ENCODE measurements around the gene RPS14. TPM values are rescaled to one million over a fixed set of nuclear protein-coding genes. Genes with fewer than 3 reads are reported as not detected.

Gene RPS14
- total and polyA plus RNA-seq, 9 of the 15 experiments (the other 6 are each of a cell fraction or from before 2014, with no cell fraction given) = 1,824 to 5,983 (median 3,017) TPM

DNA sequence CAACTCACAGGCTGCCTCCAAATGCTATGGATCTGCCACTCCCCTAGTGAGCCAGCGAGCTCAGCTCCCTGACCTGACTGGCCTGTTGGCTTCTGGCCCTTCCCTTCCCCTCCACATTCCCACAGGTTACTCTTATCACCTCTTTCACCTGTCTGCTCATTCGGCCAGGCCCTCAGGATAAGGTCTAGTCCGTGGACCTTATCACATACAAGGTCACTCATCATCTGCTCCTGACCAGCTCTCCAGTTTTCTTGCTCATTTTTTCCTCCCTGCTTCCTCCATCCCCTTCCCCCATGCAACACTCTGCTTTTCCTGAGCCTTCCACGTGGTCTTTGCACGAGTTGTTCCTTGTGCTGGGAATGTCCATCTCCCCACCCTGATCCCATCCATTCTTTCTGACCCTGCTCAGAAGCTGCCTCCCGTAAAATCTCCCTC lies 32.5 kb upstream of the RPS14 start (continued):
- TF ChIP-seq, protein P1, sequence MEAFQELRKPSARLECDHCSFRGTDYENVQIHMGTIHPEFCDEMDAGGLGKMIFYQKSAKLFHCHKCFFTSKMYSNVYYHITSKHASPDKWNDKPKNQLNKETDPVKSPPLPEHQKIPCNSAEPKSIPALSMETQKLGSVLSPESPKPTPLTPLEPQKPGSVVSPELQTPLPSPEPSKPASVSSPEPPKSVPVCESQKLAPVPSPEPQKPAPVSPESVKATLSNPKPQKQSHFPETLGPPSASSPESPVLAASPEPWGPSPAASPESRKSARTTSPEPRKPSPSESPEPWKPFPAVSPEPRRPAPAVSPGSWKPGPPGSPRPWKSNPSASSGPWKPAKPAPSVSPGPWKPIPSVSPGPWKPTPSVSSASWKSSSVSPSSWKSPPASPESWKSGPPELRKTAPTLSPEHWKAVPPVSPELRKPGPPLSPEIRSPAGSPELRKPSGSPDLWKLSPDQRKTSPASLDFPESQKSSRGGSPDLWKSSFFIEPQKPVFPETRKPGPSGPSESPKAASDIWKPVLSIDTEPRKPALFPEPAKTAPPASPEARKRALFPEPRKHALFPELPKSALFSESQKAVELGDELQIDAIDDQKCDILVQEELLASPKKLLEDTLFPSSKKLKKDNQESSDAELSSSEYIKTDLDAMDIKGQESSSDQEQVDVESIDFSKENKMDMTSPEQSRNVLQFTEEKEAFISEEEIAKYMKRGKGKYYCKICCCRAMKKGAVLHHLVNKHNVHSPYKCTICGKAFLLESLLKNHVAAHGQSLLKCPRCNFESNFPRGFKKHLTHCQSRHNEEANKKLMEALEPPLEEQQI (IDR thresholded peaks at IDR 0.05) = peak; percentile 89; the same call in 1 of the 2 replicates
- no peak for TF ChIP-seq CEBPG (CRISPR knock-in tag; IDR thresholded peaks at IDR 0.05)
- no peak for TF ChIP-seq CEBPG (tag; conservative IDR thresholded peaks at IDR 0.05 in 1 of 2, IDR thresholded peaks at IDR 0.05 in 1 of 2)
- TF ChIP-seq, protein P2, sequence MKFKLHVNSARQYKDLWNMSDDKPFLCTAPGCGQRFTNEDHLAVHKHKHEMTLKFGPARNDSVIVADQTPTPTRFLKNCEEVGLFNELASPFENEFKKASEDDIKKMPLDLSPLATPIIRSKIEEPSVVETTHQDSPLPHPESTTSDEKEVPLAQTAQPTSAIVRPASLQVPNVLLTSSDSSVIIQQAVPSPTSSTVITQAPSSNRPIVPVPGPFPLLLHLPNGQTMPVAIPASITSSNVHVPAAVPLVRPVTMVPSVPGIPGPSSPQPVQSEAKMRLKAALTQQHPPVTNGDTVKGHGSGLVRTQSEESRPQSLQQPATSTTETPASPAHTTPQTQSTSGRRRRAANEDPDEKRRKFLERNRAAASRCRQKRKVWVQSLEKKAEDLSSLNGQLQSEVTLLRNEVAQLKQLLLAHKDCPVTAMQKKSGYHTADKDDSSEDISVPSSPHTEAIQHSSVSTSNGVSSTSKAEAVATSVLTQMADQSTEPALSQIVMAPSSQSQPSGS (CRISPR knock-in tag; IDR thresholded peaks at IDR 0.05) = no peak
- no peak for TF ChIP-seq BRD4 (IDR thresholded peaks at IDR 0.05)
- no peak for TF ChIP-seq RHOXF2B (CRISPR knock-in tag; conservative IDR thresholded peaks at IDR 0.05)
- TF ChIP-seq NR2C2 (CRISPR knock-in tag; IDR thresholded peaks at IDR 0.05) = no peak
- no peak for TF ChIP-seq NR2C2 (tag; IDR thresholded peaks at IDR 0.05)
- no peak for TF ChIP-seq ZNF57 (CRISPR knock-in tag; IDR thresholded peaks at IDR 0.05)
- TF ChIP-seq, protein P3, sequence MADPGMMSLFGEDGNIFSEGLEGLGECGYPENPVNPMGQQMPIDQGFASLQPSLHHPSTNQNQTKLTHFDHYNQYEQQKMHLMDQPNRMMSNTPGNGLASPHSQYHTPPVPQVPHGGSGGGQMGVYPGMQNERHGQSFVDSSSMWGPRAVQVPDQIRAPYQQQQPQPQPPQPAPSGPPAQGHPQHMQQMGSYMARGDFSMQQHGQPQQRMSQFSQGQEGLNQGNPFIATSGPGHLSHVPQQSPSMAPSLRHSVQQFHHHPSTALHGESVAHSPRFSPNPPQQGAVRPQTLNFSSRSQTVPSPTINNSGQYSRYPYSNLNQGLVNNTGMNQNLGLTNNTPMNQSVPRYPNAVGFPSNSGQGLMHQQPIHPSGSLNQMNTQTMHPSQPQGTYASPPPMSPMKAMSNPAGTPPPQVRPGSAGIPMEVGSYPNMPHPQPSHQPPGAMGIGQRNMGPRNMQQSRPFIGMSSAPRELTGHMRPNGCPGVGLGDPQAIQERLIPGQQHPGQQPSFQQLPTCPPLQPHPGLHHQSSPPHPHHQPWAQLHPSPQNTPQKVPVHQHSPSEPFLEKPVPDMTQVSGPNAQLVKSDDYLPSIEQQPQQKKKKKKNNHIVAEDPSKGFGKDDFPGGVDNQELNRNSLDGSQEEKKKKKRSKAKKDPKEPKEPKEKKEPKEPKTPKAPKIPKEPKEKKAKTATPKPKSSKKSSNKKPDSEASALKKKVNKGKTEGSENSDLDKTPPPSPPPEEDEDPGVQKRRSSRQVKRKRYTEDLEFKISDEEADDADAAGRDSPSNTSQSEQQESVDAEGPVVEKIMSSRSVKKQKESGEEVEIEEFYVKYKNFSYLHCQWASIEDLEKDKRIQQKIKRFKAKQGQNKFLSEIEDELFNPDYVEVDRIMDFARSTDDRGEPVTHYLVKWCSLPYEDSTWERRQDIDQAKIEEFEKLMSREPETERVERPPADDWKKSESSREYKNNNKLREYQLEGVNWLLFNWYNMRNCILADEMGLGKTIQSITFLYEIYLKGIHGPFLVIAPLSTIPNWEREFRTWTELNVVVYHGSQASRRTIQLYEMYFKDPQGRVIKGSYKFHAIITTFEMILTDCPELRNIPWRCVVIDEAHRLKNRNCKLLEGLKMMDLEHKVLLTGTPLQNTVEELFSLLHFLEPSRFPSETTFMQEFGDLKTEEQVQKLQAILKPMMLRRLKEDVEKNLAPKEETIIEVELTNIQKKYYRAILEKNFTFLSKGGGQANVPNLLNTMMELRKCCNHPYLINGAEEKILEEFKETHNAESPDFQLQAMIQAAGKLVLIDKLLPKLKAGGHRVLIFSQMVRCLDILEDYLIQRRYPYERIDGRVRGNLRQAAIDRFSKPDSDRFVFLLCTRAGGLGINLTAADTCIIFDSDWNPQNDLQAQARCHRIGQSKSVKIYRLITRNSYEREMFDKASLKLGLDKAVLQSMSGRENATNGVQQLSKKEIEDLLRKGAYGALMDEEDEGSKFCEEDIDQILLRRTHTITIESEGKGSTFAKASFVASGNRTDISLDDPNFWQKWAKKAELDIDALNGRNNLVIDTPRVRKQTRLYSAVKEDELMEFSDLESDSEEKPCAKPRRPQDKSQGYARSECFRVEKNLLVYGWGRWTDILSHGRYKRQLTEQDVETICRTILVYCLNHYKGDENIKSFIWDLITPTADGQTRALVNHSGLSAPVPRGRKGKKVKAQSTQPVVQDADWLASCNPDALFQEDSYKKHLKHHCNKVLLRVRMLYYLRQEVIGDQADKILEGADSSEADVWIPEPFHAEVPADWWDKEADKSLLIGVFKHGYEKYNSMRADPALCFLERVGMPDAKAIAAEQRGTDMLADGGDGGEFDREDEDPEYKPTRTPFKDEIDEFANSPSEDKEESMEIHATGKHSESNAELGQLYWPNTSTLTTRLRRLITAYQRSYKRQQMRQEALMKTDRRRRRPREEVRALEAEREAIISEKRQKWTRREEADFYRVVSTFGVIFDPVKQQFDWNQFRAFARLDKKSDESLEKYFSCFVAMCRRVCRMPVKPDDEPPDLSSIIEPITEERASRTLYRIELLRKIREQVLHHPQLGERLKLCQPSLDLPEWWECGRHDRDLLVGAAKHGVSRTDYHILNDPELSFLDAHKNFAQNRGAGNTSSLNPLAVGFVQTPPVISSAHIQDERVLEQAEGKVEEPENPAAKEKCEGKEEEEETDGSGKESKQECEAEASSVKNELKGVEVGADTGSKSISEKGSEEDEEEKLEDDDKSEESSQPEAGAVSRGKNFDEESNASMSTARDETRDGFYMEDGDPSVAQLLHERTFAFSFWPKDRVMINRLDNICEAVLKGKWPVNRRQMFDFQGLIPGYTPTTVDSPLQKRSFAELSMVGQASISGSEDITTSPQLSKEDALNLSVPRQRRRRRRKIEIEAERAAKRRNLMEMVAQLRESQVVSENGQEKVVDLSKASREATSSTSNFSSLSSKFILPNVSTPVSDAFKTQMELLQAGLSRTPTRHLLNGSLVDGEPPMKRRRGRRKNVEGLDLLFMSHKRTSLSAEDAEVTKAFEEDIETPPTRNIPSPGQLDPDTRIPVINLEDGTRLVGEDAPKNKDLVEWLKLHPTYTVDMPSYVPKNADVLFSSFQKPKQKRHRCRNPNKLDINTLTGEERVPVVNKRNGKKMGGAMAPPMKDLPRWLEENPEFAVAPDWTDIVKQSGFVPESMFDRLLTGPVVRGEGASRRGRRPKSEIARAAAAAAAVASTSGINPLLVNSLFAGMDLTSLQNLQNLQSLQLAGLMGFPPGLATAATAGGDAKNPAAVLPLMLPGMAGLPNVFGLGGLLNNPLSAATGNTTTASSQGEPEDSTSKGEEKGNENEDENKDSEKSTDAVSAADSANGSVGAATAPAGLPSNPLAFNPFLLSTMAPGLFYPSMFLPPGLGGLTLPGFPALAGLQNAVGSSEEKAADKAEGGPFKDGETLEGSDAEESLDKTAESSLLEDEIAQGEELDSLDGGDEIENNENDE (IDR thresholded peaks at IDR 0.05; ENCODE audit: low read depth, low read length) = no peak
- TF ChIP-seq ZNF3 (CRISPR knock-in tag; IDR thresholded peaks at IDR 0.05) = no peak
- no peak for TF ChIP-seq CHD1 (IDR thresholded peaks at IDR 0.05; ENCODE audit: low read length)
- TF ChIP-seq TAF9B (IDR thresholded peaks at IDR 0.05; ENCODE audit: partially characterized antibody) = no peak
- TF ChIP-seq, protein P4, sequence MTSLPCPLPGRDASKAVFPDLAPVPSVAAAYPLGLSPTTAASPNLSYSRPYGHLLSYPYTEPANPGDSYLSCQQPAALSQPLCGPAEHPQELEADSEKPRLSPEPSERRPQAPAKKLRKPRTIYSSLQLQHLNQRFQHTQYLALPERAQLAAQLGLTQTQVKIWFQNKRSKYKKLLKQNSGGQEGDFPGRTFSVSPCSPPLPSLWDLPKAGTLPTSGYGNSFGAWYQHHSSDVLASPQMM (CRISPR knock-in tag; IDR thresholded peaks at IDR 0.05) = no peak
